ENCODE results near the gene NELFCD.
"Not testable (repeated sequence)": the region's sequence is repeated elsewhere in the genome, so short reads cannot be mapped to it uniquely, and the experiment has no call there.

Gene NELFCD

GRCh38 chr20:59025511-59025910, 44.5 kb downstream of the NELFCD start:
- no peak for DNase-seq (ENCODE audit: low read depth)

GRCh38 chr20:59026904-59027740, 46.1 kb downstream of the NELFCD start:
- DNase-seq (ENCODE audit: low read depth): no peak

GRCh38 chr20:59027741-59028320, 46.8 kb downstream of the NELFCD start:
- no peak for DNase-seq (ENCODE audit: low read depth)

GRCh38 chr20:59028812-59029211, 47.8 kb downstream of the NELFCD start:
- DNase-seq (ENCODE audit: low read depth): no peak

- no peak for DNase-seq (ENCODE audit: low read depth)
Measured at GRCh38 chr20:59030911-59031563, 50.0 kb downstream of the NELFCD start.

- no peak for DNase-seq (ENCODE audit: low read depth)
Measured at GRCh38 chr20:59031564-59032022, 50.5 kb downstream of the NELFCD start.

GRCh38 chr20:59032023-59032712, 51.1 kb downstream of the NELFCD start, which contains the start of gene ATP5F1E:
ATP5F1E (minus strand) TSS chr20:59032335; CDS start chr20:59032251, 84 bp downstream.
- DNase-seq (ENCODE audit: low read depth): peak; percentile 93

GRCh38 chr20:59032713-59033059, 51.6 kb downstream of the NELFCD start:
- DNase-seq (ENCODE audit: low read depth): no peak

GRCh38 chr20:59033093-59033492, 52.0 kb downstream of the NELFCD start:
- no peak for DNase-seq (ENCODE audit: low read depth)

- DNase-seq (ENCODE audit: low read depth): no peak
Measured at GRCh38 chr20:59033616-59034165, 52.6 kb downstream of the NELFCD start.

- DNase-seq (ENCODE audit: low read depth): no peak
Measured at GRCh38 chr20:59035381-59035780, 54.3 kb downstream of the NELFCD start.

- DNase-seq (ENCODE audit: low read depth): no peak
Measured at GRCh38 chr20:59037386-59037785, 56.3 kb downstream of the NELFCD start.

GRCh38 chr20:59039233-59039632, 58.2 kb downstream of the NELFCD start:
- no peak for DNase-seq (ENCODE audit: low read depth)

- DNase-seq (ENCODE audit: low read depth): no peak
Measured at GRCh38 chr20:59040667-59041066, 59.6 kb downstream of the NELFCD start.

- DNase-seq (ENCODE audit: low read depth): not testable (repeated sequence)
Measured at GRCh38 chr20:59041487-59041886, 60.4 kb downstream of the NELFCD start.

GRCh38 chr20:59042151-59042795, 61.2 kb downstream of the NELFCD start, which contains the start of gene PRELID3B:
PRELID3B (minus strand) TSS chr20:59042786; CDS start chr20:59042730, 56 bp downstream.
- no peak for DNase-seq (ENCODE audit: low read depth)

- DNase-seq (ENCODE audit: low read depth): peak; percentile 85
Measured at GRCh38 chr20:59042796-59043631, 62.0 kb downstream of the NELFCD start.

- DNase-seq (ENCODE audit: low read depth): no peak
Measured at GRCh38 chr20:59043698-59044097, 62.6 kb downstream of the NELFCD start.

- DNase-seq (ENCODE audit: low read depth): no peak
Measured at GRCh38 chr20:59044295-59044694, 63.2 kb downstream of the NELFCD start.

All from stimulated activated CD8-positive, alpha-beta memory T cell treated with anti-CD3 and anti-CD28 coated beads, Interleukin-12 subunit alpha, Interleukin-12 subunit beta, amount 100 ng/mL, for 1 hour (primary cell).